HCT116 (cell line): Measurements from ENCODE around the gene UBE2D4.
"Not testable (repeated sequence)": the region's sequence is repeated elsewhere in the genome, so short reads cannot be mapped to it uniquely, and the experiment has no call there.

Source experiments
- ELF1 ChIP-seq: IDR thresholded peaks from 2 replicates; pipeline ENCODE4 v1.6.1; 2012; ENCODE audit warnings: low read depth, borderline replicate concordance
- EZH2 ChIP-seq: fragments of 200-600 bp; sonication (generic); IDR thresholded peaks from 2 replicates; pipeline ENCODE4 v1.6.1; 2017; ENCODE audit warnings: antibody characterized with exemption, mixed run types
- EZH2phosphoT487 ChIP-seq: fragments of 200-600 bp; IDR thresholded peaks from 2 replicates; pipeline ENCODE4 v1.6.1; 2018; ENCODE audit warnings: antibody characterized with exemption, borderline replicate concordance
- JUND ChIP-seq: IDR thresholded peaks from 2 replicates; pipeline ENCODE4 v1.6.1; 2012
- POLR2A ChIP-seq: IDR thresholded peaks from 2 replicates; pipeline ENCODE4 v1.7.0; 2011; ENCODE audit warnings: borderline replicate concordance; ENCODE audit not compliant: insufficient read depth, insufficient read length; ENCODE audit errors: extremely low read depth
- POLR2AphosphoS5 ChIP-seq: IDR thresholded peaks from 2 replicates; pipeline ENCODE4 v1.6.1; 2011; ENCODE audit warnings: mild to moderate bottlenecking, low read depth, low read length, moderate library complexity
- RAD21 ChIP-seq: IDR thresholded peaks from 2 replicates; pipeline ENCODE4 v1.6.1; 2012; ENCODE audit warnings: low read depth, mild to moderate bottlenecking
- TCF7L2 ChIP-seq: IDR thresholded peaks from 2 replicates; pipeline ENCODE4 v1.7.0; 2011; ENCODE audit warnings: borderline replicate concordance, inconsistent platforms; ENCODE audit not compliant: insufficient read depth, insufficient read length; ENCODE audit errors: extremely low read depth
- YY1 ChIP-seq: IDR thresholded peaks from 2 replicates; pipeline ENCODE4 v1.6.1; 2011; ENCODE audit warnings: low read length, low read depth, moderate library complexity, mild to moderate bottlenecking; ENCODE audit not compliant: insufficient replicate concordance; ENCODE audit errors: extremely low read depth
- TF ChIP-seq, protein P1 (sequence below): IDR thresholded peaks from 2 replicates; pipeline ENCODE4 v1.6.1; 2012
- TF ChIP-seq, protein P2 (sequence below), 3 experiments: fragments of 200-600 bp in 1 of 3; sonication (generic) in 1 of 3; IDR thresholded peaks in 2 of 3; conservative IDR thresholded peaks in 1 of 3; 2 replicates each; pipeline ENCODE4 v1.5.1; 2012 to 2017; ENCODE audit warnings: low read depth in 2 of 3, low read length in 2 of 3, antibody characterized with exemption in 1 of 3, borderline replicate concordance in 1 of 3, control low read depth in 1 of 3, mild to moderate bottlenecking in 1 of 3, mixed read lengths in 1 of 3, mixed run types in 1 of 3, moderate library complexity in 1 of 3; ENCODE audit not compliant: insufficient read depth in 1 of 3
- TF ChIP-seq, protein P3 (sequence below): IDR thresholded peaks from 2 replicates; pipeline ENCODE4 v1.6.1; 2011; ENCODE audit warnings: mild to moderate bottlenecking, low read length, moderate library complexity; ENCODE audit not compliant: insufficient replicate concordance; ENCODE audit errors: extremely low read depth

DNA sequence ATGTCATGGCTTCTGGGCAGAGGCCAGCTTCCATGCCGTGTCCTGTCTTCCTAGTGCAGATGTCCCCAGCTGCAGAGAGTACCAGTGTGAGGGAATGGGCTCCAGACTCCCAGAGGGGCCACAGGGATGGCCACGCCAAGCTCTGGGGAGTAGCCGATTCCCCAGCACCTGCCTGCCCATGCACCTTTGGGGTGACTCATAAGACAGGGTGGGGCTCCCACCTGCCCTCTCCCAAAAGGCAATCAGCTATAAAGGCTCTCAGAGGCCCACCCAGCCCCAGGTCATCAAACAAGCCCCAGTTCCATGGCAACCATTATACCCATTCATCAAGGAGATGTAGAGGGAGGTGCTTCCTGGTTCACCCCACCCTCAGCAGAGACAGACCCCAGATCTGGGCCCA is 71.3 kb downstream of the UBE2D4 start, which contains the start of gene SPDYE1:
- not testable (repeated sequence) for TF ChIP-seq POLR2AphosphoS5, YY1, JUND, ELF1, EZH2phosphoT487, RAD21, EZH2, POLR2A, TCF7L2
- TF ChIP-seq, protein P1, sequence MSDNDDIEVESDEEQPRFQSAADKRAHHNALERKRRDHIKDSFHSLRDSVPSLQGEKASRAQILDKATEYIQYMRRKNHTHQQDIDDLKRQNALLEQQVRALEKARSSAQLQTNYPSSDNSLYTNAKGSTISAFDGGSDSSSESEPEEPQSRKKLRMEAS: not testable (repeated sequence)
- TF ChIP-seq, protein P2, sequence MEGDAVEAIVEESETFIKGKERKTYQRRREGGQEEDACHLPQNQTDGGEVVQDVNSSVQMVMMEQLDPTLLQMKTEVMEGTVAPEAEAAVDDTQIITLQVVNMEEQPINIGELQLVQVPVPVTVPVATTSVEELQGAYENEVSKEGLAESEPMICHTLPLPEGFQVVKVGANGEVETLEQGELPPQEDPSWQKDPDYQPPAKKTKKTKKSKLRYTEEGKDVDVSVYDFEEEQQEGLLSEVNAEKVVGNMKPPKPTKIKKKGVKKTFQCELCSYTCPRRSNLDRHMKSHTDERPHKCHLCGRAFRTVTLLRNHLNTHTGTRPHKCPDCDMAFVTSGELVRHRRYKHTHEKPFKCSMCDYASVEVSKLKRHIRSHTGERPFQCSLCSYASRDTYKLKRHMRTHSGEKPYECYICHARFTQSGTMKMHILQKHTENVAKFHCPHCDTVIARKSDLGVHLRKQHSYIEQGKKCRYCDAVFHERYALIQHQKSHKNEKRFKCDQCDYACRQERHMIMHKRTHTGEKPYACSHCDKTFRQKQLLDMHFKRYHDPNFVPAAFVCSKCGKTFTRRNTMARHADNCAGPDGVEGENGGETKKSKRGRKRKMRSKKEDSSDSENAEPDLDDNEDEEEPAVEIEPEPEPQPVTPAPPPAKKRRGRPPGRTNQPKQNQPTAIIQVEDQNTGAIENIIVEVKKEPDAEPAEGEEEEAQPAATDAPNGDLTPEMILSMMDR (IDR thresholded peaks at IDR 0.05 in 2 of 3, conservative IDR thresholded peaks at IDR 0.05 in 1 of 3; ENCODE audit: borderline replicate concordance in 1 of 3, insufficient read depth in 1 of 3, low read depth in 2 of 3, low read length in 2 of 3): not testable (repeated sequence)
- TF ChIP-seq, protein P3, sequence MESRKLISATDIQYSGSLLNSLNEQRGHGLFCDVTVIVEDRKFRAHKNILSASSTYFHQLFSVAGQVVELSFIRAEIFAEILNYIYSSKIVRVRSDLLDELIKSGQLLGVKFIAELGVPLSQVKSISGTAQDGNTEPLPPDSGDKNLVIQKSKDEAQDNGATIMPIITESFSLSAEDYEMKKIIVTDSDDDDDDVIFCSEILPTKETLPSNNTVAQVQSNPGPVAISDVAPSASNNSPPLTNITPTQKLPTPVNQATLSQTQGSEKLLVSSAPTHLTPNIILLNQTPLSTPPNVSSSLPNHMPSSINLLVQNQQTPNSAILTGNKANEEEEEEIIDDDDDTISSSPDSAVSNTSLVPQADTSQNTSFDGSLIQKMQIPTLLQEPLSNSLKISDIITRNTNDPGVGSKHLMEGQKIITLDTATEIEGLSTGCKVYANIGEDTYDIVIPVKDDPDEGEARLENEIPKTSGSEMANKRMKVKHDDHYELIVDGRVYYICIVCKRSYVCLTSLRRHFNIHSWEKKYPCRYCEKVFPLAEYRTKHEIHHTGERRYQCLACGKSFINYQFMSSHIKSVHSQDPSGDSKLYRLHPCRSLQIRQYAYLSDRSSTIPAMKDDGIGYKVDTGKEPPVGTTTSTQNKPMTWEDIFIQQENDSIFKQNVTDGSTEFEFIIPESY: not testable (repeated sequence)
